GM19395 (cell line): ENCODE results near the gene ZFP3.
"Not testable (repeated sequence)": the region's sequence is repeated elsewhere in the genome, so short reads cannot be mapped to it uniquely, and the experiment has no call there.

Source experiments
- ATAC-seq: cut with Tn5 transposase; IDR thresholded peaks from one replicate; pipeline ENCODE4 v1.9.1; 2021; ENCODE audit warnings: mild to moderate bottlenecking, moderate library complexity; ENCODE audit not compliant: unreplicated experiment

ZFP3 gene

GRCh38 chr17:5078106-5079028 is at the start of gene ZFP3:
ZFP3 (plus strand) TSS chr17:5078467; CDS start chr17:5091505, 13,038 bp downstream.
- ATAC-seq = peak; percentile 79

GRCh38 chr17:5030168-5030567 is 48.1 kb upstream of the ZFP3 start:
- ATAC-seq = not testable (repeated sequence)

- ATAC-seq = no peak
Observed at GRCh38 chr17:5031365-5032082, 46.7 kb upstream of the ZFP3 start.

GRCh38 chr17:5032865-5033264 is 45.4 kb upstream of the ZFP3 start:
- no peak for ATAC-seq

- no peak for ATAC-seq
Observed at GRCh38 chr17:5033352-5034015, 44.8 kb upstream of the ZFP3 start.

GRCh38 chr17:5034063-5034462 is 44.2 kb upstream of the ZFP3 start:
- ATAC-seq = no peak

GRCh38 chr17:5034651-5035050 is 43.6 kb upstream of the ZFP3 start:
- no peak for ATAC-seq

GRCh38 chr17:5035315-5035714 is 43.0 kb upstream of the ZFP3 start, which contains the start of gene SLC52A1:
SLC52A1 (minus strand) TSS chr17:5035426; CDS start chr17:5034606, 820 bp downstream.
- ATAC-seq = no peak

- ATAC-seq = no peak
Observed at GRCh38 chr17:5042157-5043022, 35.9 kb upstream of the ZFP3 start.

GRCh38 chr17:5043524-5043923 is 34.7 kb upstream of the ZFP3 start:
- no peak for ATAC-seq

- no peak for ATAC-seq
Observed at GRCh38 chr17:5044630-5045029, 33.6 kb upstream of the ZFP3 start.

- no peak for ATAC-seq
Observed at GRCh38 chr17:5045496-5045895, 32.8 kb upstream of the ZFP3 start.

GRCh38 chr17:5047446-5047845 is 30.8 kb upstream of the ZFP3 start:
- no peak for ATAC-seq

GRCh38 chr17:5049314-5049841 is 28.9 kb upstream of the ZFP3 start:
- ATAC-seq = no peak

- no peak for ATAC-seq
Observed at GRCh38 chr17:5050278-5050677, 28.0 kb upstream of the ZFP3 start.

GRCh38 chr17:5055543-5055942 is 22.7 kb upstream of the ZFP3 start:
- ATAC-seq = no peak

GRCh38 chr17:5065227-5065744 is 13.0 kb upstream of the ZFP3 start:
- ATAC-seq = no peak

- no peak for ATAC-seq
Observed at GRCh38 chr17:5068236-5068635, 10.0 kb upstream of the ZFP3 start.

GRCh38 chr17:5069724-5070123 is 8.5 kb upstream of the ZFP3 start:
- no peak for ATAC-seq

- not testable (repeated sequence) for ATAC-seq
Observed at GRCh38 chr17:5075472-5075871, 2.8 kb upstream of the ZFP3 start.
